ENCODE results near the gene EGFL7. TPM values are rescaled to one million over a fixed set of nuclear protein-coding genes. Genes with fewer than 3 reads are reported as not detected.

The EGFL7 gene
- total and polyA plus RNA-seq, 2 of the 8 experiments (the other 6 are each of a cell fraction or from before 2014, with no cell fraction given) = 37.8 to 53.4 TPM

GRCh38 chr9:136654820-136655535 is 7.7 kb upstream of the EGFL7 start (continued):
- TF ChIP-seq KDM4A (IDR thresholded peaks at IDR 0.05; ENCODE audit: low read depth, low read length, severe bottlenecking) (no peak), NANOG (IDR thresholded peaks at IDR 0.05; ENCODE audit: insufficient read depth, low read depth, low read length, poor library complexity, severe bottlenecking) (no peak), ZNF274 (IDR thresholded peaks at IDR 0.05; ENCODE audit: borderline replicate concordance, extremely low read depth, low read length) (no peak), TAF7 (optimal IDR thresholded peaks at IDR 0.05; ENCODE audit: borderline replicate concordance, low read depth, low read length) (no peak)
